PC-9 (cell line): ENCODE data around the gene ERP29.
"Not testable (repeated sequence)": the region's sequence is repeated elsewhere in the genome, so short reads cannot be mapped to it uniquely, and the experiment has no call there.

Experiments
- EZH2 ChIP-seq: fragments of 200-600 bp; sonication (generic); IDR thresholded peaks from 2 replicates; pipeline ENCODE4 v1.8.0; 2017; ENCODE audit warnings: antibody characterized with exemption, low read depth
- TF ChIP-seq, protein P1 (sequence below): fragments of 200-600 bp; sonication (generic); conservative IDR thresholded peaks from 2 replicates; pipeline ENCODE4 v1.6.1; 2017; ENCODE audit warnings: mixed run types, antibody characterized with exemption, mild to moderate bottlenecking, moderate library complexity

DNA sequence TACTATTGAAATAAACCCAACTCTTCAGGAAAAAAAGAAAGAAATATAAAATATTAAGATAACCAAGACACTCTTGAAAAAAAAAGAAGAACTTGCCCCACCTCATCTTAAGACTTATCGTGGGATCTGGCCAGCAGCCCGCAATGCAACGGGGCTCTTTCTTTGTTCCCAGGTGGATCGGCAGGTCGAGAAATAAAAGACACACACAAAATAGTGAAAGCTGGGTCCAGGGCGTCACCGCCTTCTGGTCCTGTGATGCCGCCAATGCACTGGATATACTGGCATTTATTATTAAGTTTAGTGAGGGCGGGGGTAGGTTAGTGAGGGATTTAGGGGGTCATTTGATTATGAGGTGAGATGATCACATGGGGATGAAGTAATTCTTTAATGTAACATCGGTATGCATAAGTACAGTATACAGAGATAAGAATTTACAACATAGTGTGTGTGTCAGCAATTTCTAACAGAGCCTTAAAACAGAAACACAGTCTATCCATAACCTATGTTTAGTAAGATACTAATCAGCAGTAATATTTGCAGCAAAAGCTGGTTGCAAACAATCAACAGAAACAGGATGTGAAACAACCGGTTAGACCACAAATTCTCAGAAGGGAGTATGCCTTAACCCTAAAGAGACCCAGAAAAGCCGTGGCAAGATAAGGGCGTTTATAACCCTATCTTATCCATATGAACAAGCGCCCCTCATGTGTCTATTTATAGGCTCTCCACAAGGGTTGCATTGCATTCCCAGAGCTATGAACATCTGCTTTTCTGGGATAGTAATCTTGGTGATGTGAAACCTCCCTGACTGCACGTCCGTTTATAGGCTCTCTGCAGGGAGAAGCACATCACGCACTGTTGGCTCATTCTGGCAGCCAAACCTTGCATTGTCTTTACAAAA lies 18.8 kb upstream of the ERP29 start:
- TF ChIP-seq, protein P1, sequence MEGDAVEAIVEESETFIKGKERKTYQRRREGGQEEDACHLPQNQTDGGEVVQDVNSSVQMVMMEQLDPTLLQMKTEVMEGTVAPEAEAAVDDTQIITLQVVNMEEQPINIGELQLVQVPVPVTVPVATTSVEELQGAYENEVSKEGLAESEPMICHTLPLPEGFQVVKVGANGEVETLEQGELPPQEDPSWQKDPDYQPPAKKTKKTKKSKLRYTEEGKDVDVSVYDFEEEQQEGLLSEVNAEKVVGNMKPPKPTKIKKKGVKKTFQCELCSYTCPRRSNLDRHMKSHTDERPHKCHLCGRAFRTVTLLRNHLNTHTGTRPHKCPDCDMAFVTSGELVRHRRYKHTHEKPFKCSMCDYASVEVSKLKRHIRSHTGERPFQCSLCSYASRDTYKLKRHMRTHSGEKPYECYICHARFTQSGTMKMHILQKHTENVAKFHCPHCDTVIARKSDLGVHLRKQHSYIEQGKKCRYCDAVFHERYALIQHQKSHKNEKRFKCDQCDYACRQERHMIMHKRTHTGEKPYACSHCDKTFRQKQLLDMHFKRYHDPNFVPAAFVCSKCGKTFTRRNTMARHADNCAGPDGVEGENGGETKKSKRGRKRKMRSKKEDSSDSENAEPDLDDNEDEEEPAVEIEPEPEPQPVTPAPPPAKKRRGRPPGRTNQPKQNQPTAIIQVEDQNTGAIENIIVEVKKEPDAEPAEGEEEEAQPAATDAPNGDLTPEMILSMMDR: not testable (repeated sequence)
- TF ChIP-seq EZH2: not testable (repeated sequence)
